ENCODE measurements around the gene NAV3. TPM values are rescaled to one million over a fixed set of nuclear protein-coding genes. Genes with fewer than 3 reads are reported as not detected.

Gene NAV3
- total RNA-seq, 2 donors from 2014 or later = not detected

DNA sequence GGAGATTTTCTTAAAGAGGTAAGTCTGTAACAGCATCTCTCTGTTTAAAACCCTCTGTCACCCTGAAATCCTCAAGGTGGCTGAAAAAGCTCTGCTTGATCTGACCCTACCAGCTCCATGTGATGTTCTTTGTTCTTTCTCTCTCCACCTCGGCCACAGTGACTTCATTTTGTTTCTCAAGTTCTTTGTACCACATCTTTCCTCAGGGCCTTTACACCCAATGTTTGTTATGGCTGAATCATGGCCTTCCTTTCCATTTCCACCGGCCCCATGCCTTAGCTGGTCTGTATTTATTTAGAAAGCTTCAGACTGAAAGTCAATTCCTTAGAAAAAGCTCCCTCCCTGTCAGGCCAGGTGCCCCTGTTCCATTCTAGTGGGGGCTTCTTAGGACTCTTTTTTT is 431.2 kb downstream of the NAV3 start:
- H3K36me3 Mint-ChIP-seq (ENCODE audit: insufficient read depth in 2 of 2) = no peaks in the 10 kb centered on the region
- no peak overlapping the region for H3K27ac Mint-ChIP-seq
- no peaks in the 10 kb centered on the region for H3K4me1 Mint-ChIP-seq (ENCODE audit: low read depth)
- ATAC-seq (replicated peaks in 1 of 2) = no peak
- no peaks in the 10 kb centered on the region for H3K27me3 Mint-ChIP-seq (ENCODE audit: low read depth)
- H3K9me3 Mint-ChIP-seq = peaks cover 6 to 8% of the 10 kb centered on the region in 2 donors
- no peak overlapping the region for H3K4me3 Mint-ChIP-seq
- no peak for DNase-seq

All from activated T-cell treated with anti-CD3 and anti-CD28 coated beads, Interleukin-2, amount 50 U/mL, for 72 hours (primary cell).